ENCODE measurements around the gene TAS2R7.

TAS2R7 gene

DNA sequence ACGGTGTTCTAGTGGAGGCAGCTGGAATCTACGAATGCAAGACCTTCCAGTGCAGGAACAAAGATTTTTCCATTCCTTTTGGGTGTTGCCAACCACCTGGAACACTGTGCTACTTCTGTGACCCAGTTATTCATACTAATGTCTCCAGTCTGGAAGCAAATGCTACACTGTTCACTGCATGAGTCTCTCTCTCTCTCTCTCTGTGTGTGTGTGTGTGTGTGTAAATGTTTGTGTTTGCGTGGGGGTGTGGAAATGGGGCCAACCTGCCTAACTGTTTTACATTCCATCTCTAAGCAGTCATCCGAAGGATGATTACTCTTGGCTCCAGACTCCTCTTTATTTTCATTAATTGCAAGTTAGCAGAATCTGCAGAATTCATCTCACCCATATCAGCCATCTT lies 49.4 kb downstream of the TAS2R7 start:
- TF ChIP-seq, protein P1, sequence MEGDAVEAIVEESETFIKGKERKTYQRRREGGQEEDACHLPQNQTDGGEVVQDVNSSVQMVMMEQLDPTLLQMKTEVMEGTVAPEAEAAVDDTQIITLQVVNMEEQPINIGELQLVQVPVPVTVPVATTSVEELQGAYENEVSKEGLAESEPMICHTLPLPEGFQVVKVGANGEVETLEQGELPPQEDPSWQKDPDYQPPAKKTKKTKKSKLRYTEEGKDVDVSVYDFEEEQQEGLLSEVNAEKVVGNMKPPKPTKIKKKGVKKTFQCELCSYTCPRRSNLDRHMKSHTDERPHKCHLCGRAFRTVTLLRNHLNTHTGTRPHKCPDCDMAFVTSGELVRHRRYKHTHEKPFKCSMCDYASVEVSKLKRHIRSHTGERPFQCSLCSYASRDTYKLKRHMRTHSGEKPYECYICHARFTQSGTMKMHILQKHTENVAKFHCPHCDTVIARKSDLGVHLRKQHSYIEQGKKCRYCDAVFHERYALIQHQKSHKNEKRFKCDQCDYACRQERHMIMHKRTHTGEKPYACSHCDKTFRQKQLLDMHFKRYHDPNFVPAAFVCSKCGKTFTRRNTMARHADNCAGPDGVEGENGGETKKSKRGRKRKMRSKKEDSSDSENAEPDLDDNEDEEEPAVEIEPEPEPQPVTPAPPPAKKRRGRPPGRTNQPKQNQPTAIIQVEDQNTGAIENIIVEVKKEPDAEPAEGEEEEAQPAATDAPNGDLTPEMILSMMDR (IDR thresholded peaks at IDR 0.05; ENCODE audit: low read depth, low read length, missing control alignments): no peak
- H3K4me3 ChIP-seq (ENCODE audit: low read depth, low read length): no peak overlapping the region
- no peak for DNase-seq (ENCODE audit: low read depth)
